ENCODE data around the gene IGFBP4. TPM values are rescaled to one million over a fixed set of nuclear protein-coding genes. Genes with fewer than 3 reads are reported as not detected.

The IGFBP4 gene
- total and polyA plus RNA-seq, 8 donors, result 30.2 to 190 (median 65.9) TPM

- no peak overlapping the region for H3K27ac ChIP-seq
- FAIRE-seq (no peak), ATAC-seq (no peak), DNase-seq (no peak)
- TF ChIP-seq, protein P1, sequence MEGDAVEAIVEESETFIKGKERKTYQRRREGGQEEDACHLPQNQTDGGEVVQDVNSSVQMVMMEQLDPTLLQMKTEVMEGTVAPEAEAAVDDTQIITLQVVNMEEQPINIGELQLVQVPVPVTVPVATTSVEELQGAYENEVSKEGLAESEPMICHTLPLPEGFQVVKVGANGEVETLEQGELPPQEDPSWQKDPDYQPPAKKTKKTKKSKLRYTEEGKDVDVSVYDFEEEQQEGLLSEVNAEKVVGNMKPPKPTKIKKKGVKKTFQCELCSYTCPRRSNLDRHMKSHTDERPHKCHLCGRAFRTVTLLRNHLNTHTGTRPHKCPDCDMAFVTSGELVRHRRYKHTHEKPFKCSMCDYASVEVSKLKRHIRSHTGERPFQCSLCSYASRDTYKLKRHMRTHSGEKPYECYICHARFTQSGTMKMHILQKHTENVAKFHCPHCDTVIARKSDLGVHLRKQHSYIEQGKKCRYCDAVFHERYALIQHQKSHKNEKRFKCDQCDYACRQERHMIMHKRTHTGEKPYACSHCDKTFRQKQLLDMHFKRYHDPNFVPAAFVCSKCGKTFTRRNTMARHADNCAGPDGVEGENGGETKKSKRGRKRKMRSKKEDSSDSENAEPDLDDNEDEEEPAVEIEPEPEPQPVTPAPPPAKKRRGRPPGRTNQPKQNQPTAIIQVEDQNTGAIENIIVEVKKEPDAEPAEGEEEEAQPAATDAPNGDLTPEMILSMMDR (IDR thresholded peaks at IDR 0.05), result no peak
- H3K4me1 ChIP-seq, result peaks cover 0 to 3% (median 0%) of the 10 kb centered on the region in 3 donors
- H3K4me3 ChIP-seq, result no peak overlapping the region
- no peaks in the 10 kb centered on the region for H3K36me3 ChIP-seq
- 72 to 79% methylated on average over 12 of the region's 12 CpGs for WGBS, 2 donors
- H3K27me3 ChIP-seq, result no peaks in the 10 kb centered on the region
- intact Hi-C loops (cut with DNase I), result no loop called here
- H3K9me3 ChIP-seq, result no peaks in the 10 kb centered on the region
Measured at GRCh38 chr17:40486522-40487370, 43.5 kb downstream of the IGFBP4 start.

DNA sequence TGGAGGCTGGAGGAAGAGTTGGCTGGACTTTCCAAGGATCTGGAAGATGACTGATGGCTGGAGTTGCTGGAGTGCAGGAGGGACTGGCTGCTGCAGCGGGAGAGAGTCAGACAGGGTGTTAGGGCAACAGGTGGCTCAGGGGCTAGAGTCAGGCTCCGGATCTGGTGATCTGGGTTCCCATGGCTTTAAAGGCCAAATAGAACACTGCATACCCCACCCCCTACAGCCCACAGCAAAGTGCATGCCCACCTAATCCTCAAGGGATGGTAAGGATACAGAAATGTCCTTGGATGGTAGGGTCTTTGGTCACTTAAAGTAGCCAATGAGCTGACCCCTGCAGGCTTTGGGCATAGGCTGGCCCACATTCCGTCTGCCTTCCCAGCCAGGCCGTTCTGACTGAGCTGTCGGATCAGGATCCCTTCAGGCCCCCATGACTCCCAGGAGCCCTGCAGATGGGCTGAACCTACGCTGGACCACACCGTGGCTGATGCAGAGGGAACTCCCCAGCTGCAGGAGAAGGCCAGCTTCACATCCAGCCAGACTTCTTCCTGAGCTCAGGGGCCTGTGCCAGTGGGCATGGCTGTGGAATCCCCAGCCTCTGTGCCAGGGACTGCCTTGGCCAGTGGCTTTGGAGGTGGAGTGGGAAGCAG is 44.2 kb downstream of the IGFBP4 start:
- intact Hi-C loops (cut with DNase I), result no loop called here
- H3K27ac ChIP-seq, result no peak overlapping the region
- DNase-seq (no peak), FAIRE-seq (no peak), ATAC-seq (no peak)
- peaks cover 0 to 3% (median 0%) of the 10 kb centered on the region in 3 donors for H3K4me1 ChIP-seq
- H3K9me3 ChIP-seq, result no peaks in the 10 kb centered on the region
- TF ChIP-seq, protein P1 (IDR thresholded peaks at IDR 0.05), result no peak
- H3K27me3 ChIP-seq, result no peaks in the 10 kb centered on the region
- no peaks in the 10 kb centered on the region for H3K36me3 ChIP-seq
- 63 to 71% methylated on average over 7 of the region's 7 CpGs for WGBS, 2 donors
- H3K4me3 ChIP-seq, result no peak overlapping the region

GRCh38 chr17:40490289-40490853 is 47.1 kb downstream of the IGFBP4 start:
- peak; percentile 32 to 69 (median 63) for ATAC-seq
- WGBS, 2 donors, result 41 to 49% methylated on average over 5 of the region's 5 CpGs
- H3K4me1 ChIP-seq, result peaks cover 0 to 3% (median 0%) of the 10 kb centered on the region in 3 donors

GRCh38 chr17:40490982-40491381 is 47.7 kb downstream of the IGFBP4 start:
- intact Hi-C loops (cut with DNase I), result no loop called here
- H3K4me3 ChIP-seq, result no peak overlapping the region
- H3K36me3 ChIP-seq, result no peaks in the 10 kb centered on the region
- H3K27ac ChIP-seq, result peak overlapping the region; percentile 30 to 79 (median 68)
- H3K4me1 ChIP-seq, result peaks cover 0 to 3% (median 0%) of the 10 kb centered on the region in 3 donors
- DNase-seq (no peak), ATAC-seq (no peak), FAIRE-seq (no peak)
- TF ChIP-seq, protein P1 (IDR thresholded peaks at IDR 0.05), result no peak
- no peaks in the 10 kb centered on the region for H3K27me3 ChIP-seq
- 68 to 82% methylated on average over 2 of the region's 2 CpGs for WGBS, 2 donors
- no peaks in the 10 kb centered on the region for H3K9me3 ChIP-seq

More at GRCh38 chr17:40490289-40490853, 47.1 kb downstream of the IGFBP4 start:
- Histone ChIP-seq H3K36me3 (no peaks in the 10 kb centered on the region), H3K27me3 (no peaks in the 10 kb centered on the region), H3K27ac (peak overlapping the region; percentile 30 to 79 (median 68)), H3K9me3 (no peaks in the 10 kb centered on the region), H3K4me3 (no peak overlapping the region)
- no peak for FAIRE-seq
- TF ChIP-seq, protein P1 (IDR thresholded peaks at IDR 0.05), result no peak
- intact Hi-C loops (cut with DNase I), result no loop called here
- DNase-seq, result no peak

Measured in pancreas (tissue), 10 donors.